CD4-positive, alpha-beta T cell (primary cell): Measurements from ENCODE around the gene AUP1. TPM values are rescaled to one million over a fixed set of nuclear protein-coding genes. Genes with fewer than 3 reads are reported as not detected.

Experiments used
- ATAC-seq: fragments of 200-7000 bp; cut with Tn5 transposase; one replicate; pipeline ENCODE4 v1.10.0; 2022; ENCODE audit warnings: mild to moderate bottlenecking; ENCODE audit not compliant: poor library complexity
- CTCF ChIA-PET: fragments of 350-600 bp; sonication (Branson Sonifier 250); formaldehyde crosslinking; loops from one replicate; lab custom pipeline; 2021; ENCODE audit warnings: antibody characterized with exemption, inconsistent platforms; lab: Charles Lee
- POLR2A ChIA-PET: fragments of 350-600 bp; sonication (Branson Sonifier 250); formaldehyde crosslinking; loops from one replicate; lab custom pipeline; 2021; ENCODE audit warnings: antibody characterized with exemption, inconsistent platforms; lab: Charles Lee
- DNase-seq, 14 experiments: peaks; one replicate each; pipeline ENCODE4 v3.0.0-alpha.2; 2013 to 2020; ENCODE audit warnings: mixed read lengths in 2 of 14
- H3K27ac ChIP-seq, 2 donors: one replicate each; pipeline versions ENCODE4 v1.5.1 to v1.7.0; 2013; ENCODE audit warnings: low read length in 2 of 2, low read depth in 1 of 2, mild to moderate bottlenecking in 1 of 2
- H3K27me3 ChIP-seq, 2 experiments: 1 replicate in 1 of 2; 2 replicates in 1 of 2; pipeline versions ENCODE4 v1.6.1 to v1.7.0; 2013; ENCODE audit warnings: low read length in 2 of 2, control low read depth in 1 of 2, mild to moderate bottlenecking in 1 of 2, moderate library complexity in 1 of 2; ENCODE audit not compliant: insufficient read depth in 2 of 2, control insufficient read depth in 1 of 2
- H3K36me3 ChIP-seq: one replicate; pipeline ENCODE4 v1.6.1; 2013; ENCODE audit warnings: low read length, control low read depth; ENCODE audit not compliant: insufficient read depth
- H3K4me1 ChIP-seq: one replicate; pipeline ENCODE4 v1.6.1; 2013; ENCODE audit warnings: low read length, control low read depth; ENCODE audit not compliant: insufficient read depth
- H3K4me3 ChIP-seq: one replicate; pipeline ENCODE4 v1.5.1; 2013; ENCODE audit warnings: mild to moderate bottlenecking, low read length, moderate library complexity
- H3K9me3 ChIP-seq, 2 experiments: 1 replicate in 1 of 2; 2 replicates in 1 of 2; pipeline versions ENCODE4 v1.6.1 to v1.7.0; 2013; ENCODE audit warnings: low read length in 2 of 2, mild to moderate bottlenecking in 2 of 2, control low read depth in 1 of 2, moderate library complexity in 1 of 2; ENCODE audit not compliant: control insufficient read depth in 1 of 2, insufficient read depth in 1 of 2
- H3K27ac Mint-ChIP-seq: one replicate; pipeline ENCODE4 v1.8.0; 2020; ENCODE audit warnings: mixed read lengths
- H3K27me3 Mint-ChIP-seq: one replicate; pipeline ENCODE4 v1.8.0; 2021; ENCODE audit warnings: mixed read lengths
- H3K36me3 Mint-ChIP-seq: one replicate; pipeline ENCODE4 v1.8.0; 2021; ENCODE audit warnings: low read depth, mixed read lengths
- H3K4me1 Mint-ChIP-seq: one replicate; pipeline ENCODE4 v1.8.0; 2021; ENCODE audit warnings: low read depth, mixed read lengths
- H3K4me3 Mint-ChIP-seq: one replicate; pipeline ENCODE4 v1.8.0; 2020; ENCODE audit warnings: mild to moderate bottlenecking, mixed read lengths
- H3K9me3 Mint-ChIP-seq: one replicate; pipeline ENCODE4 v1.8.0; 2020; ENCODE audit warnings: mixed read lengths
- intact Hi-C, 2 experiments: fragments of 100-400 bp; cut with DNase I in 1 of 2; cut with micrococcal nuclease in 1 of 2; formaldehyde crosslinking; loops; one replicate each; pipeline versions ENCODE4 v1.15.1 to v1.9.0; 2023 to 2025; cut with DNase I, micrococcal nuclease
- total RNA-seq, 174 experiments: library from RNA in 2 of 174; stranded (reverse) in 2 of 174; gene quantifications; one replicate each; pipeline ENCODE4 v1.2.3 and lab custom pipeline; 2021 to 2026
- TF ChIP-seq, protein P1 (sequence below): fragments of 200-600 bp; IDR thresholded peaks from one replicate; pipeline ENCODE4 v1.8.0; 2022; ENCODE audit warnings: antibody characterized with exemption, mild to moderate bottlenecking

The AUP1 gene
- total RNA-seq, 2 experiments from 2014 or later = 162 to 170 TPM

DNA sequence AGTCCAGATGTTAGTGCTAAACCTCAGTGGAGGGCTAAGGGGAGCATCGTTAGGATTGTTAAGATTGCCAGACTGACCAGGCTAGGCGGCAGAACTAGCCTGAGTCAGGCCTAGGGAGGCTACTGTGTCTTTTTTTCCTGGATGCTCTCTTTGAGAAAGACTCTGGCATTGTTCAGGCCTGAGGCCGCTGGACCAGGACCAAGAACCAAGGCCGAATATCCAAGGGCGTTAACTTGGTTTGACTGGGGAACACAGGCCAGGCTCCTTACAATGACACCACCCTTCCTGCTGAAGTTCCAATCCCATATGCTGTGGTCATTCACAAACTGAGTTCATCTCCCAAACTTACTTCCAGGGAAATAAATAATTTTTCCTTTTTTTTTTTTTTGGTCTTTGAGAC lies 10.8 kb upstream of the AUP1 start:
- ATAC-seq = no peak
- H3K9me3 Mint-ChIP-seq = no peaks in the 10 kb centered on the region
- CTCF ChIA-PET = no interaction called here

DNA sequence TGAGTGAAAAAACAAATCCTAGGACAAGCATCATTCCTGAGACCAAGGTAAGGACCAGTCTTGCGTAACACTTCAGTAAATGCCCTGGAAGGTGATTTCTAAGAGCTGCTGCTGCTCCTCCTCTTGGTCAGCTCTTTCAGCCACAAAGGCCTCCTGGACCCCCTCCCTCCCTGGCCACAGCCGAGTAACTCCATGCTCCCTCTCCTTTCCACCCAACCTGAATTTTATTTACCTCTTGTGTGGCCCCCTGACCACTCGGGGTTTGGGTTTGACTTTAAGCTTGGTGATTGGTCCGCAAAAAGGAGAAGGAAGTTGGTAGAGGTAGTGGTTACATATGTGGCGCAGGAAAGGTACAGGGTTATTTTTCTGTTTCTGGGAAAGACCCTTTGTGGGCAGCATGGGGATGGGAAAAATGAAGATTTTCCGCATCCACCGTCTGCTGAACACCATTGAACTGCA lies 9.4 kb upstream of the AUP1 start:
- Mint-ChIP-seq H3K4me1 (no peaks in the 10 kb centered on the region), H3K4me3 (no peak overlapping the region), H3K36me3 (no peaks in the 10 kb centered on the region), H3K27me3 (peaks cover 45% of the 10 kb centered on the region), H3K9me3 (no peaks in the 10 kb centered on the region), H3K27ac (no peak overlapping the region)
- Histone ChIP-seq H3K4me3 (no peak overlapping the region), H3K27ac (no peak overlapping the region), H3K36me3 (no peaks in the 10 kb centered on the region), H3K27me3 (peaks cover 14 to 22% of the 10 kb centered on the region in 2 experiments), H3K9me3 (no peaks in the 10 kb centered on the region), H3K4me1 (no peaks in the 10 kb centered on the region)
- TF ChIP-seq, protein P1, sequence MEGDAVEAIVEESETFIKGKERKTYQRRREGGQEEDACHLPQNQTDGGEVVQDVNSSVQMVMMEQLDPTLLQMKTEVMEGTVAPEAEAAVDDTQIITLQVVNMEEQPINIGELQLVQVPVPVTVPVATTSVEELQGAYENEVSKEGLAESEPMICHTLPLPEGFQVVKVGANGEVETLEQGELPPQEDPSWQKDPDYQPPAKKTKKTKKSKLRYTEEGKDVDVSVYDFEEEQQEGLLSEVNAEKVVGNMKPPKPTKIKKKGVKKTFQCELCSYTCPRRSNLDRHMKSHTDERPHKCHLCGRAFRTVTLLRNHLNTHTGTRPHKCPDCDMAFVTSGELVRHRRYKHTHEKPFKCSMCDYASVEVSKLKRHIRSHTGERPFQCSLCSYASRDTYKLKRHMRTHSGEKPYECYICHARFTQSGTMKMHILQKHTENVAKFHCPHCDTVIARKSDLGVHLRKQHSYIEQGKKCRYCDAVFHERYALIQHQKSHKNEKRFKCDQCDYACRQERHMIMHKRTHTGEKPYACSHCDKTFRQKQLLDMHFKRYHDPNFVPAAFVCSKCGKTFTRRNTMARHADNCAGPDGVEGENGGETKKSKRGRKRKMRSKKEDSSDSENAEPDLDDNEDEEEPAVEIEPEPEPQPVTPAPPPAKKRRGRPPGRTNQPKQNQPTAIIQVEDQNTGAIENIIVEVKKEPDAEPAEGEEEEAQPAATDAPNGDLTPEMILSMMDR = no peak
- ATAC-seq (no peak), DNase-seq (no peak)
- ChIA-PET POLR2A (no interaction called here), CTCF (no interaction called here)
- intact Hi-C loops = loop anchor here (10.0 kb wide), 2 partner anchors 144 to 714 kb away; partner anchors contain the start of gene STAMBP (in 1 of the 2)

More for the DNA sequence above, 10.8 kb upstream of the AUP1 start:
- TF ChIP-seq, protein P1 = no peak
- POLR2A ChIA-PET = no interaction called here
- Mint-ChIP-seq H3K4me1 (no peaks in the 10 kb centered on the region), H3K36me3 (no peaks in the 10 kb centered on the region), H3K27me3 (peaks cover 57% of the 10 kb centered on the region), H3K4me3 (no peak overlapping the region), H3K27ac (no peak overlapping the region)
- Histone ChIP-seq H3K27me3 (peaks cover 14 to 22% of the 10 kb centered on the region in 2 experiments), H3K9me3 (no peaks in the 10 kb centered on the region), H3K27ac (no peak overlapping the region), H3K4me3 (no peak overlapping the region), H3K36me3 (no peaks in the 10 kb centered on the region), H3K4me1 (no peaks in the 10 kb centered on the region)
- intact Hi-C loops = no loop called here
- DNase-seq = no peak

DNA sequence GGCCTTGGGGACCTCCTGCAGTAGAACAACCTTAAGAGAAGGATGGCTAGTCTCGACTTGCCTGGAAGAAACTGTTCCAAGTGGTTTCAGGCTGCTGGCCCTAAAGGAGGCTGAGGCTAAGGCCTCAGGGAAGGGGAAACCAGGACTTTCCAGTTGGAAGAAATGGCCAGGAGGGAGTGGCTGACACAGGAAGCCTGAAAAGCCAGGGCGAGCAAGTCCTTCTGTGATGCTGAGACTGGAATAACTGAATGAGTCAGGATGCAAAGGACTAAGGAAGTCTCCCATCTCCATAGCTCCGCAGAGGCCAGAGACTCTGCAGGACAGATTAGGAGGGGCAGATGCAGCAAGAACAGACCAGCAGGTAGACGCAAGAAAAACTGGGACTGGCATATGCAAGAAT lies 7.6 kb upstream of the AUP1 start:
- Mint-ChIP-seq H3K9me3 (no peaks in the 10 kb centered on the region), H3K36me3 (peaks cover 4% of the 10 kb centered on the region), H3K4me1 (peaks cover 4% of the 10 kb centered on the region), H3K4me3 (no peak overlapping the region), H3K27ac (no peak overlapping the region), H3K27me3 (peaks cover 32% of the 10 kb centered on the region)
- no peak for DNase-seq
- H3K27me3 ChIP-seq = peaks cover 14 to 18% of the 10 kb centered on the region in 2 experiments
- H3K36me3 ChIP-seq = peaks cover 10% of the 10 kb centered on the region
- H3K4me3 ChIP-seq = no peak overlapping the region
- no peak overlapping the region for H3K27ac ChIP-seq
- POLR2A ChIA-PET = no interaction called here
- H3K4me1 ChIP-seq = no peaks in the 10 kb centered on the region
- H3K9me3 ChIP-seq = no peaks in the 10 kb centered on the region
- ATAC-seq = no peak
- CTCF ChIA-PET = no interaction called here
- intact Hi-C loops = loop anchor here (10.0 kb wide), 2 partner anchors 142 to 712 kb away; partner anchors contain the start of gene STAMBP (in 1 of the 2)
- TF ChIP-seq, protein P1 = no peak
